GM23338 (cell line): Measurements from ENCODE around the gene ZNF445. TPM values are rescaled to one million over a fixed set of nuclear protein-coding genes. Genes with fewer than 3 reads are reported as not detected.
A peak's percentile ranks its signal among the peaks of the same experiment; 100 is the strongest.

ENCODE experiments used
- ATAC-seq: fragments of 200-7000 bp; cut with Tn5 transposase; 3 replicates; pipeline ENCODE4 v1.9.1; 2020
- DNase-seq: peaks from one replicate; pipeline ENCODE4 v3.0.0-alpha.2; 2015; ENCODE audit warnings: low spot score
- H2AFZ ChIP-seq: fragments of 200-600 bp; sonication (generic); 2 replicates; pipeline ENCODE4 v1.8.0; 2016; ENCODE audit warnings: antibody characterized with exemption, mild to moderate bottlenecking, moderate library complexity
- H3F3A ChIP-seq: fragments of 200-600 bp; sonication (generic); replicated peaks from 2 replicates; pipeline ENCODE4 v1.8.0; 2017; ENCODE audit warnings: antibody characterized with exemption, mixed run types, low read depth
- H3K27ac ChIP-seq: fragments of 200-600 bp; sonication (generic); 2 replicates; pipeline ENCODE4 v1.6.1; 2016; ENCODE audit warnings: low read depth
- H3K27me3 ChIP-seq: fragments of 200-600 bp; sonication (generic); 2 replicates; pipeline ENCODE4 v1.8.0; 2016; ENCODE audit warnings: mild to moderate bottlenecking, mixed run types, moderate library complexity; ENCODE audit not compliant: insufficient read depth
- H3K36me3 ChIP-seq: fragments of 200-600 bp; sonication (generic); 2 replicates; pipeline ENCODE4 v1.8.0; 2016; ENCODE audit warnings: mild to moderate bottlenecking; ENCODE audit not compliant: insufficient read depth
- H3K4me1 ChIP-seq: fragments of 200-600 bp; sonication (generic); 2 replicates; pipeline ENCODE4 v1.8.0; 2016; ENCODE audit warnings: mild to moderate bottlenecking, moderate library complexity; ENCODE audit not compliant: insufficient read depth
- H3K4me2 ChIP-seq: fragments of 200-600 bp; sonication (generic); 2 replicates; pipeline ENCODE4 v1.7.1; 2017; ENCODE audit warnings: mixed run types
- H3K4me3 ChIP-seq: fragments of 200-600 bp; sonication (generic); 2 replicates; pipeline ENCODE4 v1.6.1; 2016; ENCODE audit warnings: mixed run types
- H3K79me2 ChIP-seq: fragments of 200-600 bp; sonication (generic); replicated peaks from 2 replicates; pipeline ENCODE4 v1.8.0; 2017; ENCODE audit warnings: mild to moderate bottlenecking; ENCODE audit not compliant: insufficient read depth
- H3K9me2 ChIP-seq: fragments of 200-600 bp; sonication (generic); 2 replicates; pipeline ENCODE4 v1.8.0; 2017; ENCODE audit not compliant: insufficient read depth
- H4K20me1 ChIP-seq: fragments of 200-600 bp; sonication (generic); replicated peaks from 2 replicates; pipeline ENCODE4 v1.8.0; 2017; ENCODE audit warnings: mild to moderate bottlenecking; ENCODE audit not compliant: insufficient read depth
- H3K27ac Mint-ChIP-seq: 2 replicates; pipeline ENCODE4 v1.8.0; 2020; ENCODE audit warnings: inconsistent platforms, mild to moderate bottlenecking, moderate library complexity, mixed read lengths
- H3K27me3 Mint-ChIP-seq: 3 replicates; pipeline ENCODE4 v1.8.0; 2022; ENCODE audit warnings: low read depth, mild to moderate bottlenecking, moderate library complexity, mixed read lengths, inconsistent platforms; ENCODE audit not compliant: insufficient read depth, poor library complexity
- H3K36me3 Mint-ChIP-seq: 3 replicates; pipeline ENCODE4 v1.8.0; 2021; ENCODE audit warnings: low read depth, mild to moderate bottlenecking, inconsistent platforms, moderate library complexity, mixed read lengths
- H3K4me1 Mint-ChIP-seq: 3 replicates; pipeline ENCODE4 v1.8.0; 2020; ENCODE audit warnings: mild to moderate bottlenecking, inconsistent platforms, mixed read lengths
- H3K4me3 Mint-ChIP-seq: 3 replicates; pipeline ENCODE4 v1.8.0; 2021; ENCODE audit warnings: moderate library complexity, mild to moderate bottlenecking, inconsistent platforms, mixed read lengths
- H3K9me3 Mint-ChIP-seq: 3 replicates; pipeline ENCODE4 v1.8.0; 2020; ENCODE audit warnings: moderate library complexity, mild to moderate bottlenecking, inconsistent platforms, mixed read lengths
- CREB1 ChIP-seq: fragments of 250-450 bp; sonication (Bioruptor Pico); IDR thresholded peaks from 2 replicates; pipeline ENCODE4 v1.5.0; 2020; ENCODE audit warnings: low read depth, mild to moderate bottlenecking, moderate library complexity
- CTCF ChIP-seq, 2 experiments: fragments of 200-600 bp in 1 of 2; sonication (generic) in 1 of 2; conservative IDR thresholded peaks; 2 replicates each; pipeline versions ENCODE4 v1.5.1 to v1.6.1; 2016 to 2017; ENCODE audit warnings: antibody characterized with exemption in 2 of 2, low read depth in 2 of 2, mild to moderate bottlenecking in 2 of 2, moderate library complexity in 1 of 2
- ETS1 ChIP-seq: IDR thresholded peaks from 2 replicates; pipeline ENCODE4 v1.6.1; 2016; ENCODE audit warnings: antibody characterized with exemption
- EZH2 ChIP-seq: fragments of 200-600 bp; sonication (generic); IDR thresholded peaks from one replicate; pipeline ENCODE4 v1.8.0; 2017; ENCODE audit warnings: antibody characterized with exemption, mild to moderate bottlenecking, low read depth; ENCODE audit not compliant: unreplicated experiment
- JUNB ChIP-seq: IDR thresholded peaks from one replicate; pipeline ENCODE4 v1.6.1; 2016; ENCODE audit warnings: antibody characterized with exemption; ENCODE audit not compliant: unreplicated experiment
- NANOG ChIP-seq: IDR thresholded peaks from 2 replicates; pipeline ENCODE4 v1.6.1; 2016; ENCODE audit warnings: antibody characterized with exemption, borderline replicate concordance
- POLR2AphosphoS5 ChIP-seq: IDR thresholded peaks from 2 replicates; pipeline ENCODE4 v1.6.1; 2016; ENCODE audit warnings: antibody characterized with exemption, low read depth
- REST ChIP-seq: IDR thresholded peaks from one replicate; pipeline ENCODE4 v1.6.1; 2018; ENCODE audit warnings: antibody characterized with exemption; ENCODE audit not compliant: unreplicated experiment
- STAT1 ChIP-seq: IDR thresholded peaks from one replicate; pipeline ENCODE4 v1.6.1; 2016; ENCODE audit warnings: antibody characterized with exemption; ENCODE audit not compliant: unreplicated experiment
- ZNF114 ChIP-seq: fragments of 250-450 bp; sonication (Bioruptor Pico); IDR thresholded peaks from 2 replicates; pipeline ENCODE4 v1.5.0; 2020; ENCODE audit warnings: mild to moderate bottlenecking, moderate library complexity
- ZNF331 ChIP-seq: fragments of 250-450 bp; sonication (Bioruptor Pico); IDR thresholded peaks from 2 replicates; pipeline ENCODE4 v1.5.0; 2020; ENCODE audit warnings: low read depth, mild to moderate bottlenecking, moderate library complexity
- ZNF462 ChIP-seq: fragments of 250-450 bp; sonication (Bioruptor Pico); IDR thresholded peaks from 2 replicates; pipeline ENCODE4 v1.5.0; 2020; ENCODE audit warnings: mild to moderate bottlenecking, moderate library complexity
- polyA plus RNA-seq: library from polyadenylated mRNA; unstranded; fragments of >200 nt; fragmentation: Nextera tagmentation; extraction: Ambion mirVana; gene quantifications from 2 replicates; pipeline ENCODE4 v1.2.1, GENCODE V29; 2016
- total RNA-seq: library from RNA; depleted of rRNA; stranded (reverse); fragments of >200 nt; shearing (Covaris generic); gene quantifications from 2 replicates; pipeline ENCODE4 v1.2.3, GENCODE V29; 2014

The ZNF445 gene
- total and polyA plus RNA-seq, 2 experiments from 2014 or later, result 2.7 to 16.6 TPM

- TF ChIP-seq CREB1 (CRISPR knock-in tag) (no peak), JUNB (no peak), ETS1 (no peak), ZNF331 (CRISPR knock-in tag) (no peak), REST (no peak), POLR2AphosphoS5 (no peak), EZH2 (no peak)
Measured at GRCh38 chr3:44419116-44419922, 58.2 kb downstream of the ZNF445 start (continued).

- ATAC-seq (peak; percentile 84), DNase-seq (peak; percentile 67)
- H3K27me3 Mint-ChIP-seq, result peaks cover 4% of the 10 kb centered on the region
- Histone ChIP-seq H3K4me1 (no peaks in the 10 kb centered on the region), H4K20me1 (no peaks in the 10 kb centered on the region), H3K79me2 (no peaks in the 10 kb centered on the region), H3F3A (no peaks in the 10 kb centered on the region), H2AFZ (no peak overlapping the region), H3K27me3 (no peaks in the 10 kb centered on the region), H3K36me3 (no peaks in the 10 kb centered on the region), H3K9me2 (no peaks in the 10 kb centered on the region), H3K4me2 (no peak overlapping the region), H3K4me3 (no peak overlapping the region), H3K27ac (no peak overlapping the region)
- H3K4me1 Mint-ChIP-seq, result peaks cover 7% of the 10 kb centered on the region; the same call in 1 of the 3 replicates
- H3K9me3 Mint-ChIP-seq, result peaks cover 8% of the 10 kb centered on the region
- TF ChIP-seq STAT1 (no peak), CTCF (conservative IDR thresholded peaks at IDR 0.05; ENCODE audit: low read depth in 2 of 2) (peak; percentile 54 to 60), ZNF114 (CRISPR knock-in tag) (no peak), POLR2AphosphoS5 (no peak), NANOG (no peak), ZNF462 (CRISPR knock-in tag) (no peak)
- H3K27ac Mint-ChIP-seq, result no peak overlapping the region
- H3K4me3 Mint-ChIP-seq, result no peak overlapping the region
- H3K36me3 Mint-ChIP-seq, result peaks cover 7% of the 10 kb centered on the region; the same call in 2 of the 3 replicates
Measured at GRCh38 chr3:44418549-44418948, 58.9 kb downstream of the ZNF445 start.
